OCI-LY1 (cell line): ENCODE measurements around the gene FKBP10.

Source experiments
- EZH2 ChIP-seq: fragments of 200-600 bp; sonication (generic), shearing (Covaris generic); IDR thresholded peaks from 2 replicates; pipeline ENCODE4 v1.8.0; 2017; ENCODE audit warnings: borderline replicate concordance, mixed run types, mild to moderate bottlenecking, antibody characterized with exemption, low read length, moderate library complexity, mixed read lengths
- TF ChIP-seq, protein P1 (sequence below): fragments of 200-600 bp; sonication (generic), shearing (Covaris generic); IDR thresholded peaks from 2 replicates; pipeline ENCODE4 v1.5.1; 2017; ENCODE audit warnings: mild to moderate bottlenecking, antibody characterized with exemption, low read length, moderate library complexity, mixed read lengths

DNA sequence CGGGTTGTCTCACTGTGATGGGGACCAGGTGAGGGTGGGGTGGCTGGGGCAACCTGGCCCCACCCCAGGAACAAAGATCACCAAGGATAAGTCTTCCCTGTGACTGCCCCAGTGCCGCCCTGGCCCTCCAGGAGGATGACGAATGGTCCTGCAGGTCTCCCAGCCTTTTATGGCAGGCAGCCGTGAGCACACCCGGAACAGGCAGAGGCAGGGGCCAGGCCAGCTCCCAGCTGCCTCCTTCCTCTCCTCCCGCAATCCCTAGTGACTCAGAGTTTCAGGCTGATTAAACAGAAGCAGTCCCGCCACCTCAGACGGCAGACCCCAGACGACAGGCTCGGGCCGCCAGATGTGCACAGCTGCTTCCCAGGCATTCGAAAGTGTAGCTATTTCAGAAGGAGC, 39.6 kb upstream of the FKBP10 start:
- TF ChIP-seq, protein P1, sequence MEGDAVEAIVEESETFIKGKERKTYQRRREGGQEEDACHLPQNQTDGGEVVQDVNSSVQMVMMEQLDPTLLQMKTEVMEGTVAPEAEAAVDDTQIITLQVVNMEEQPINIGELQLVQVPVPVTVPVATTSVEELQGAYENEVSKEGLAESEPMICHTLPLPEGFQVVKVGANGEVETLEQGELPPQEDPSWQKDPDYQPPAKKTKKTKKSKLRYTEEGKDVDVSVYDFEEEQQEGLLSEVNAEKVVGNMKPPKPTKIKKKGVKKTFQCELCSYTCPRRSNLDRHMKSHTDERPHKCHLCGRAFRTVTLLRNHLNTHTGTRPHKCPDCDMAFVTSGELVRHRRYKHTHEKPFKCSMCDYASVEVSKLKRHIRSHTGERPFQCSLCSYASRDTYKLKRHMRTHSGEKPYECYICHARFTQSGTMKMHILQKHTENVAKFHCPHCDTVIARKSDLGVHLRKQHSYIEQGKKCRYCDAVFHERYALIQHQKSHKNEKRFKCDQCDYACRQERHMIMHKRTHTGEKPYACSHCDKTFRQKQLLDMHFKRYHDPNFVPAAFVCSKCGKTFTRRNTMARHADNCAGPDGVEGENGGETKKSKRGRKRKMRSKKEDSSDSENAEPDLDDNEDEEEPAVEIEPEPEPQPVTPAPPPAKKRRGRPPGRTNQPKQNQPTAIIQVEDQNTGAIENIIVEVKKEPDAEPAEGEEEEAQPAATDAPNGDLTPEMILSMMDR, result no peak
- TF ChIP-seq EZH2, result no peak
